ENCODE data around the gene PROCA1.

DNA sequence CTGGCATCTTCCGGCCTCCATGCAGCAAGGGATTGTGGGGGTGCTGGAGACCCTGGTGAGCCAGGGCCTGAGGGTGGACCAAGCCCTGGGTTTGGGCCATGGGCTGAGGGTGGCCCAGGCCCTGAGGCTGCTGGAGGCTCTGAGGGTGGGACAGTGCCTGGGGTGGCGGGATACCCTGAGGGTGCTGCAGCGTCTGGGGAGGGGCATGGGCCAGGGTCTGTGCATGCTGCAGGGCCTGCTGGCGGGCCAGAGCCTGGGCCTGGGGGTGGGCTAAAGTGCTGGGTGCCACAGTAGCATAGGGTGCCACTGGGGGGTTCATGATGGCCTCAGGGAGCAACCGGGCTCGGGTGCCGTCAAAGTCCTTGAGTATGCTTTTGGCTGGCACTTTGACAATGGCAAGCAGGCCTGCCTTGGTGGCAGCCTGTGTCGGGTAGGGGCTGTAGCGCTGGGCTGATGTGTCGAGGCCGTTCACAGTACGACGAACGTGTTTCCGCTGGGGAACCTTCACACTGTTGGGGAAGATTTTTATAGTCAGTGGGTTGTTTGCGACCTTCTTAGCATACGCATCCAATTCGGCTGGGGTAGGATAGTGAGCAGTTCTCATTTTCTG lies 47.7 kb upstream of the PROCA1 start:
- TF ChIP-seq, protein P1, sequence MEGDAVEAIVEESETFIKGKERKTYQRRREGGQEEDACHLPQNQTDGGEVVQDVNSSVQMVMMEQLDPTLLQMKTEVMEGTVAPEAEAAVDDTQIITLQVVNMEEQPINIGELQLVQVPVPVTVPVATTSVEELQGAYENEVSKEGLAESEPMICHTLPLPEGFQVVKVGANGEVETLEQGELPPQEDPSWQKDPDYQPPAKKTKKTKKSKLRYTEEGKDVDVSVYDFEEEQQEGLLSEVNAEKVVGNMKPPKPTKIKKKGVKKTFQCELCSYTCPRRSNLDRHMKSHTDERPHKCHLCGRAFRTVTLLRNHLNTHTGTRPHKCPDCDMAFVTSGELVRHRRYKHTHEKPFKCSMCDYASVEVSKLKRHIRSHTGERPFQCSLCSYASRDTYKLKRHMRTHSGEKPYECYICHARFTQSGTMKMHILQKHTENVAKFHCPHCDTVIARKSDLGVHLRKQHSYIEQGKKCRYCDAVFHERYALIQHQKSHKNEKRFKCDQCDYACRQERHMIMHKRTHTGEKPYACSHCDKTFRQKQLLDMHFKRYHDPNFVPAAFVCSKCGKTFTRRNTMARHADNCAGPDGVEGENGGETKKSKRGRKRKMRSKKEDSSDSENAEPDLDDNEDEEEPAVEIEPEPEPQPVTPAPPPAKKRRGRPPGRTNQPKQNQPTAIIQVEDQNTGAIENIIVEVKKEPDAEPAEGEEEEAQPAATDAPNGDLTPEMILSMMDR (conservative IDR thresholded peaks at IDR 0.05), result no peak
- TF ChIP-seq EZH2 (IDR thresholded peaks at IDR 0.05; ENCODE audit: low read depth), result no peak
